CD4-positive, alpha-beta T cell treated with Interleukin-17A for 1 hour (primary cell): Measurements from ENCODE around the gene KAZN.

Experiments used
- DNase-seq: peaks from one replicate; pipeline ENCODE4 v3.0.0-alpha.2; 2020

The KAZN gene

GRCh38 chr1:14679027-14679688, 80.7 kb downstream of the KAZN start:
- DNase-seq = no peak

- DNase-seq = no peak
These were observed 82.7 kb downstream of the KAZN start for GRCh38 chr1:14681182-14681581.

GRCh38 chr1:14682941-14683621, 84.6 kb downstream of the KAZN start:
- DNase-seq = no peak

- no peak for DNase-seq
These were observed 86.6 kb downstream of the KAZN start for GRCh38 chr1:14685078-14685477.

GRCh38 chr1:14686701-14687100, 88.2 kb downstream of the KAZN start:
- DNase-seq = no peak

- no peak for DNase-seq
These were observed 88.7 kb downstream of the KAZN start for GRCh38 chr1:14687147-14687546.

GRCh38 chr1:14689996-14690615, 91.6 kb downstream of the KAZN start:
- no peak for DNase-seq

- no peak for DNase-seq
These were observed 95.5 kb downstream of the KAZN start for GRCh38 chr1:14693949-14694348.

- DNase-seq = no peak
These were observed 96.1 kb downstream of the KAZN start for GRCh38 chr1:14694589-14694988.

GRCh38 chr1:14696761-14697160, 98.3 kb downstream of the KAZN start:
- no peak for DNase-seq

- DNase-seq = no peak
These were observed 98.9 kb downstream of the KAZN start for GRCh38 chr1:14697353-14697752.

GRCh38 chr1:14698314-14698713, 99.8 kb downstream of the KAZN start:
- DNase-seq = no peak

- no peak for DNase-seq
These were observed 101.1 kb downstream of the KAZN start for GRCh38 chr1:14699620-14700019.

GRCh38 chr1:14704846-14705245, 106.4 kb downstream of the KAZN start:
- no peak for DNase-seq

GRCh38 chr1:14705824-14706223, 107.3 kb downstream of the KAZN start:
- DNase-seq = no peak

GRCh38 chr1:14706631-14707030, 108.1 kb downstream of the KAZN start:
- DNase-seq = no peak

GRCh38 chr1:14707531-14708445, 109.3 kb downstream of the KAZN start:
- no peak for DNase-seq

GRCh38 chr1:14710331-14710730, 111.8 kb downstream of the KAZN start:
- DNase-seq = no peak

- no peak for DNase-seq
These were observed 113.7 kb downstream of the KAZN start for GRCh38 chr1:14712136-14712535.

- DNase-seq = no peak
These were observed 114.6 kb downstream of the KAZN start for GRCh38 chr1:14713077-14713476.

- DNase-seq = no peak
These were observed 116.8 kb downstream of the KAZN start for GRCh38 chr1:14715266-14715665.

GRCh38 chr1:14715802-14716201, 117.3 kb downstream of the KAZN start:
- DNase-seq = no peak

- DNase-seq = no peak
These were observed 118.0 kb downstream of the KAZN start for GRCh38 chr1:14716474-14716873.
